GM19467 (cell line): ENCODE measurements around the gene DGKB.

ENCODE experiments used
- ATAC-seq: cut with Tn5 transposase; IDR thresholded peaks from one replicate; pipeline ENCODE4 v1.9.1; 2021; ENCODE audit warnings: mild to moderate bottlenecking, moderate library complexity; ENCODE audit not compliant: unreplicated experiment

Gene DGKB

DNA sequence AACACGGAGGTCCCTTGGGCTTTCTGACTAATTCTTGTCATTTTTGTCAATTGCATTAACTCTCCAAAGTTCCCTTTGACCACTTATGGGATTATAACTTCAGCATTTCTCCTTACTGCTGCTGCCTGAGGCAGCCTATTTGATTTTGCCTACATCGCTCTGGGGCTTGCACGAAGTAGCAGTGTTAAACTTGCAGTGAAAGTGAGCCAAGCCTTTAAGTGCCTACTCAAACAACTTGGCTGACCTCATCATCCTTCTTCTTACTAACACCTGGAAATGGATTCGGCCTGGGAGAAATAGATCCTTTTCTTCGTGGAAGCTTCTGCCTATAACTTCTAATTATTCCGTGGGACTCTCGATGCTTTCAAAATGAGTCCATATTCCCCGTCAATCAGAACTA, 76.6 kb downstream of the DGKB start:
- no peak for ATAC-seq

DNA sequence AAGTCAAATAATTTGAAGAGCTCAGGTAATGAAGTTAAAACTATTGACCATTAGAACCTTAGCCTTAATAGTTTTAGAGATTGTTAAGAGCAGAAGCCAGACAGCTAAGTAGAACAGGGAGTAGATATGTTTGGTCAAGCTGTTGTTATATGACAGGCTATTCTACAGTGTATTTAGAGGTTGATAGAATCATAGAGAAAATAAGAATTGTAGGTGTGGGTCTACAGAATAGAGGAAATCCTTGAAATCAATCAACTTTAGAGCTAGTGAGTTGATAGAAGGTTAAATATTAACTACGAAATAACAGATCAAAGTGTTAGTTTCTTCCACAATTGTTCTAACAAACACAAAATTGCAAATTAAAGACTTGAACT, 80.1 kb downstream of the DGKB start:
- ATAC-seq, result no peak

DNA sequence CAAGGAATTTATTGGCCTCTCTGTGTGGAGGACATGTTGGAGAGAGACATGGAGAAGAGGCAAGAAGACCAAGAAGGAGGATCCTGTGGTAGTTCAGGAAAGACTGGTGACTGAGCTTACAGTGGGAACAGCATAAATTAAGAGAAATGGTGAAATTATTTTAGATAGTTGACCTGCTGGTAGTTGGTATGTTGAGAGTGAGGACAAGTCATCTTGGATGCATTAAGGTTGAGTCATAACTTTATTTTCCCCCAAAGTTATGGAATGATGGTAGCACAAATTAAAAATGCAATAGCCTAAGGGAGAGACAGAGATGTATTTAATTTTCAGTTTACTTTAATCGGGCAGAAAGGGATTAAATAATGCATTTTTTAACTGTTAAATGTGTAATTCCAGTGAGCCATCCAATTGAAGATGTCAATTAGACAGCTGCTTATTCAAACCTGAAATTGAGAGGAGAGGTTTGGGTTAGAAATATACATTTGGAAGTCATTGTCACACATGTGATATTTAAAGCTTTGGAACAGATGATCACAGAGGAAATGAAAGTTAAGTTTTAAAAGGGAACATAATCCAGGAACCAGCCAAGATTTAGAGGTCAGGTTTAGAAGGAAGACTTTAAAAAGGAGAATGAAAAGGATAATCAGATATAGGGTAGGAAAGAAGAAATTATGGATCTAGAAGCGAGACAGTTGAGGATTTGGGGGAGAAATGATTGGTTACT, 80.6 kb downstream of the DGKB start:
- no peak for ATAC-seq

DNA sequence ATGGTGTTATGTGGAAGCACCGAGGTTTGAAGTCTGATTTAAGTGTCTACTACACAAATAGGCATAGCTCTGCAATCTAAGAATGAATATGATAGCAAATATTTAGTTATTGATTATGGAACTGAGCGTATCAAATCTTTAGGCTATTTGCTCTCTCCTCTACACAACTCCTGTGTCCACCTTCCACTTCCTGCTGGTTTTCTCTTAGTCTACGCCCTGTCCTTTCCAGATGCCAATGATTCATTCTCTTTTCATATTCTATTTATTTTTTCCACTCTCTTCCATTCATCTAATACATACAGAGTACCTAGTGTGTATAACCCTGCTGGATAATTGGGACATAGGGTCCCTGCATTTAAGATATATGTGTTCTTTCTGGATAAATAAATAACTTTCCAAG, 83.7 kb downstream of the DGKB start:
- no peak for ATAC-seq

DNA sequence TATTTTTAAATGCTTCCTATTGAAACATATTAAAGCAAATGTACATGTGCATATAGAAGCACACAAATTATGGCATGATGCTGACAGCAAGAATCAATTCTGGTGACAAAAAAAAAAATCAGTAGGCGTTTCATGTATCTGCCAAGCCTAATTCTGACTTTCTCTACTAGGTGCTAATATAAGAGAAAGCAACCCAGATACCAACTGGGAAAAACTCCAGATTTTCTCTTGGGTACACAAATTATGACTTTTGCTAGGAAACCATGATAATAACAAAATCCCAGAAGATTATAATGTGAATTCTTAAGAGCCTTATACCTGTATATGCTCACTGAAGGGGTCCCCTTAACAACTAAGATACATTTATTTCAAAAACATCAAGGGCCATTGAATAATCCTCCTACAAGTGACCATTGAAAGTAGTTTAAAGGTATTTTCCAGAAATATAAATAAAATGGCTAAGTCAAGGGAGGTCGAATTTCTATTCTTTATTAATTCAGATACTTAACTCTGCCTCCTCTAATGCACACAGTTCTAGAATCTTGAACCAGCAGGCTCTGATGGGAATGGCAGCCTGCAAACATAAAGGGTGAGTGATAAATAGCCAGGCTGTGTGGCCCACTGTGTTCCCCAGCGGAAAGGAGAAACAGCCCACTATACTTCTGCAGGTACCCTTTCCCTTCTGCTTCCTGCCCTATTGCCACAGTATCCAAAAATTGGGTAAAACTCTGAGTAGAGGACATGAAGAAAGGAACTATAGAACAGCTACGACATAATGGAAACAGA, 84.5 kb downstream of the DGKB start:
- no peak for ATAC-seq

DNA sequence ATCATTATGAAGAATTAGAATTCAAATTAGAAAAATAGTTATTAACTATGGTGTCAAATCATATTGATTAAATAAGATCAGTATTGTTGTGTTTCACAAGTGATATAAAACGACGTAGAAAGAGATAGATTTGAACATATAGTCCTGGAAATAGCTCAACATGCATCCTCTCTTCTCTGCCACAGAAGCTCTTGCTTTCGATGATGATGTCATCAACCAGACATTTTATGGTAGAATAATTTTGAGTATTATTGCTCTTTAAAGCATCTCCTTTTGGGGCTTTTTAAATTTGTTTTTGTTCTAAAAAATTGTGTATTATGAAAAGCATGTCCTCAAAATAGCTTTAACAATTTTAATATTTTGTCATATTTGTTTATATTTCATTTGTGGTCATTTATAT, 95.0 kb downstream of the DGKB start:
- no peak for ATAC-seq

DNA sequence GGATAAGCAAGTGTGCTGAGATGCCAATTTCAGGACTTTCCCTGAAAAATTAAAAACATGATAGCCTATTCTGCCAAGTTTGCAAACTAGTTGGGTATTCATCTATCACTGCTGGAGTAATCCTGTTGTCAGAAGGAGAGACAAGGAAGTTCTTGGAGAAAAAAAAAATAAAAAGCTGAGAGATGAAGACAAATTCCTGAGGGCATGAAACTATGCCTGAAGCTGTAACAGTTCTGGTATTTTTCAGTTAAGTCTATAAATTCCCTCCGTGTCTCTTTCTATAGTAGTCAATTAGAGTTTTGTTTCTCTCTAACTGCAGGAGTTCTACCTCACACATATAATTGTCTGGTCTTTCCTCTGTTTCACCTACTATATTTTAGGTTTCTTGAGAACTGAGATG, 95.7 kb downstream of the DGKB start:
- ATAC-seq, result no peak

DNA sequence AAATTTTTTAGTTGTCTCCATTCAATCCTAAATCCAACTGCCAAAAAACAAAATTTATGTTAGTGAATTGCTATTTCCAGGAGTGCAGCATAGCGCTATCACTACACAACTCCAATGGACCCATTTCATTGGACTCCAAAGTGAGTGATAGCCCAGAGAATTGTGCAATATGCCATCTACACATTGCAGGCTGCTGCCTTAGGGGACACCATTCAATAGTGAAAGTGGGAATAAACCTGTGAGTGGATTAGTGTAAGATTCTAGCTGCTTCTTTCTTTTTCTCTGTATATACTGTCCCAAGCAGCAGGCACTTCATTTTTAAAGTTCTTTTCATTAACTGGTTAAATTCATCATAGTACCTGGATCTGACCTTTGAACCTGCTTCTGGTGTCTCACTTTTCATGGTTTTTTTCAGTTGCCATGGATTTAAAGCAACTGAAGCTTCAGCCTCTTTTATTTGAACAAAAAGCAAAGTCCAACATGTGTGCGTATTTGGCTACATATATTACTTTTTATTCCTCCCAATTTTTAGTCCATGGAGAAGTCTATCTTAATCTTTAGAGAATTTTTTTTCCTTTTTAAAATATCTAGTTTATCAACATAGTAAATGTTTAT, 97.3 kb downstream of the DGKB start:
- ATAC-seq, result no peak

DNA sequence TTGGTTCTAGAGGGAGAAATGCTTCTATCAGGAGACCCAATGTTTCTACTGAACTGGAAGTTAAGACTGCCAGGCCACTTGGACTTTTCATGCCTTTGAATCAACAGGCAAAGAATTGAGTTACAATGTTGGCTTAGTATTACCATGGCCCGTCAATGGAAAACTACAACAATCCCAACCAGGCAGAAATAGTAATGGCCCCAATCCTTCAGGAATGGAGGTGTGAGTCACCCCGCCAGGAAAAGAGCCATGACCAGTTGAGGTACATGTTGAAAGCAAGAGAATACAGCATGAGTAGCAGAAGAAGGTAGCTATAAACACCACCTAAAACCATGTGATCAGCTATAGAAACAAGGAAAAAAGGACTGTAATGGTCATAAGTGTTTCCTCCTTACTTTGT, 101.9 kb downstream of the DGKB start:
- ATAC-seq, result no peak

DNA sequence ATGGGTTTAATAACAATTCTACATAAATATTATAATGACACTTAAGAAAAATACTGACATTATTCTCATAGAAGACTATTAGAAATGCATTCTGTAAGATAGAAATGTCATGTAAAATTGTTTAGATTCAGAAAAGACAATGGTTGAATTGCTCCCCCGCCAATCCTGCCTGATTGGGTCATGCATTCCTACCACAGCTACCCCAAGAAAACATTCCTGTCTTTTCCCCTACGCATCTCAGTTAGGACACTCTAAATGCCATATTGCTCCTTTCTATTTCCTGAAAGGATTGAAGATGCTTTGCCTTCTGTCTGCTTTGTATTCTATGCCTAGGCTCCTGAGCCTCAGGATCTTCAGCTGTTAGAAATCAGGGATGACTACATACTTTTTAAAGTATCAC, 109.4 kb downstream of the DGKB start:
- ATAC-seq, result no peak

DNA sequence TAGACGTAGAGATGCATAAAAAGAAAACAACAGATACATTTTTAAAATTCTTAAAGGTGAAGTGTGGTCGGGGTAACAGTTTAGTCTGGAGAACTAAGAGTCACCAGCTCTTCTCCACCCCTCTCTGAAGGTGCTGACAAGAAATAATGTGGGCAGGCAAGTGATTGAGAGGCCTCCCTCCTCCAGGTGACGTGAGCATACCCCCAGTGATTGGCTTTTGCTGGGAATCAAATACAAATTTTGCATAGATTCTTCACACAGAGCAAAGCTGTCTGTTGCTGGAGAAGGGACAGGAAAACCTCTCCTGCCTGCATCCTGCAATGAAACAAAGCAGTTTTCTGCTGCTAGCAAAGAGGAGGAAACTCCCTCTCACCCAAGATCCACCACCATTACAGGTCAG, 115.0 kb downstream of the DGKB start:
- ATAC-seq, result no peak

DNA sequence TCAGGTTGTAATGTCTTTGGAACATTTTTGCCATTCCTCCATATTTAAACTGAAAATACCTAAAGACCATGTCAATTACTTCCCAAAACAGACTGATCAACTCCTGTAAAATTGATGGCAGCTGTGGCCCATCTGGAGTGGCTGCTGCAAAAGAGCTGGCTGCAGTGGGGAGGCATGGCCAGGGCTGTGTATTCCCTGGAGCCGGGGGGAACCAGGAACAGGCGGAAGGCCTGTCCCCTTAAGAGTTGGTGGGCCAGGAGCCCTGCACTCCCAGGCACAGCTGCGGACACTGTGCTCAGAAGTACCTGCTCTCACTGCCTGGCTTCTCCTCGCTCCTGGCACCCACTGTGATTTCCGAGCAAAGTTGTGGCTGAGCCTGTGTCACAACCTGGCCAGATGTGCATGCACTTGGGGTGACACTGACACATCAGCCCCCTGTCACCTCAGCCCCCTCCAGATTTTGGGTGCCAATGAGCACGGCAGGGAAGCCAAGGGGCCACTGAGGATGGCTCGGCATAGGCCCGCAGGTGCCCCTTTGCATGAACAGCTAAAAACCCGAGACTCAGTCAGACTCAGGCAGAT, 116.1 kb downstream of the DGKB start:
- no peak for ATAC-seq

DNA sequence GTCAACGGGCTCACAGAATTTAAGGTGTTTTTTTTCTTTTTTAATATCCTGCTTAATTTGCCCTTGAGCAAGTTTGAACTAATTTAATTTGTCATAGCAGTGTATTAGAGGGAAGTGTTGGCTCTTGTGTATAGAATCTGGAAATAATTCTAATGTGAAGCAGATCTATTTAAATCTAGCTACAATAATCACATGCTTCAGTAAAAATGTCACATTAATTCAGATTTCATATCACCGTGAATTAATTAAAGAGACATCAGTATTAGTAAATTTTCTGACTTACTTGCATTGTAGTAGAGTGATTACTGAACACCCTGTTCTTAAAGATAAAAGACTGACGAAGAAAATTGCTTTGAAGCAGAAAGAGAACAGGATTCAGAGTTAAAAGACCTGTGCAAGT, 124.7 kb downstream of the DGKB start:
- no peak for ATAC-seq

DNA sequence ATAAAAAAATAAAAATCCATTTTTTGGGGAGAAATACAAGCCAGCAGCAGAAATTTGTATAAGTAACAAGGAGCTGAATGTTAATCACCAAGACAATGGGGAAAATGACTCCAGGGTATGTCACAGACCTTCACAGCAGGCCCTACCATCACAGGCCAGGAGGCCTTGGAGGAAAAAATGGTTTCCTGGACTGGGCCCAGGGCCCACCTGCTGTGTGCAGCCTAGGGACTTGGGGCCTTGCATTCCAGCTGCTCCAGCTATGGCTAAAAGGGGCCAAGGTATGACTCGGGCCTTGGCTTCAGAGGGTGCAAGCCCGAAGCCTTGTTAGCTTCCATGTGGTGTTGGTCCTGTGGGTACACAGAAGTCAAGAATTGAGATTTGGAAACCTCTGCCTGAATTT, 126.3 kb downstream of the DGKB start:
- ATAC-seq, result no peak

DNA sequence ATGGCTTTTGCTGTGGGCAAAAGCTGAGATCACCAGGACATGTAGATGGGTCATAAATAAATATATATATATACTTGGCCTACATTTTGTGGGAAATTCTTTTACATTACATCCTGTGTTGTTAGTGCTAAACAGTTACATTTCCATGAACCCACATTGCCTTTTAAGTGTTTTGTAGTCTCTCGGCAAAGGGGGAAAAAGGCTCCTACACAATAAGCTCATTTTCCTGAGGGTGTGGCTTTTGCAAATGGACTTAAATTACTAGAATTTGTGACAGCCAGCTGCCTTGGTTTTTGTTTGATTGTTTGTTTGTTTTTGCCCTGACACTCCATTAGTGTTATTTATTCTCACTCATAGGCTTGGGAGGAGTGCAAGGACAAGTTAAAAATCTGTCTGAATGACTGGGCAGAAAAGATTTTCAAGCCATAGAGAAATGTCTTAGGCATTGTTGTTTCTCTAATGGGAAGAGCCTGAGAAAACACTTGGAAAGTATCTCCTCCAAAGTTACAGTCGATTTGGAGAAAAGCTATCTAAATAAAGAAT, 128.8 kb downstream of the DGKB start:
- ATAC-seq, result no peak

DNA sequence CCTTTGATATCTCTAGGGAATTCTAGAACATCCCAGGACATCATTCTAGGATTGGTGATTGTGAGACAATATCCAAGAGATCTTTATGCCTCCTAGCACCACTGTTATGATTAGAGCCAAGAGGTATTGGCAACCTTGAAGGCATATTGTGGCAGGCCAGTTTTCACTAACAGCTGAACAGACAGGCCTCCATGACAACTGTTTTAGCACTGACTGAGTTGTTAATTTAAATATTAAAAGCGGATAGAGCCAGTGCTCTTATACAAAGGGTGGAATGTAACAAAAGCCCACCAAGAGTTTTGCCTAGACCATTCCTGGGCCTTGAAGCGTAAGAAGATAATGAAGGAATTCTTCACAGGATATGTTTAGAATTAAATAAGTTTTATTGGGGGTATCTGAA, 131.9 kb downstream of the DGKB start:
- ATAC-seq, result no peak

DNA sequence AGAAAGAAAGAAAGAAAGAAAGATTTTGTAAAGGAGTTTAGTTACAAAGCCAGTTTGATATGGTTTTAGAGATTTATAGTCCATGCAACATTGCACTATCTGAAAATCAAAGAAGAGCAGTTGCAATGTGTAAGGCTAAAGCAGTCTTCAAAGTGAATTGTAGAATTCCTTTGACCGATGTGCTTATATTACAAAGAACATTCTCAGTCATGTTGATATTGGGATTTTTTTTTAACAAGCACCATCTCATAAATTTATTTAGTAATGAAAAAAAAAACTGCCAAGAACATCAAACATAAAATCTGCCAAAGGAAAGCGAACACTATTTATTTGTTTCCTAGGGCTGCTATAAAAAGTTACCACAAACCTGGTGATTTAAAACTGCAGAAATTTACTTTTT, 133.3 kb downstream of the DGKB start:
- no peak for ATAC-seq

DNA sequence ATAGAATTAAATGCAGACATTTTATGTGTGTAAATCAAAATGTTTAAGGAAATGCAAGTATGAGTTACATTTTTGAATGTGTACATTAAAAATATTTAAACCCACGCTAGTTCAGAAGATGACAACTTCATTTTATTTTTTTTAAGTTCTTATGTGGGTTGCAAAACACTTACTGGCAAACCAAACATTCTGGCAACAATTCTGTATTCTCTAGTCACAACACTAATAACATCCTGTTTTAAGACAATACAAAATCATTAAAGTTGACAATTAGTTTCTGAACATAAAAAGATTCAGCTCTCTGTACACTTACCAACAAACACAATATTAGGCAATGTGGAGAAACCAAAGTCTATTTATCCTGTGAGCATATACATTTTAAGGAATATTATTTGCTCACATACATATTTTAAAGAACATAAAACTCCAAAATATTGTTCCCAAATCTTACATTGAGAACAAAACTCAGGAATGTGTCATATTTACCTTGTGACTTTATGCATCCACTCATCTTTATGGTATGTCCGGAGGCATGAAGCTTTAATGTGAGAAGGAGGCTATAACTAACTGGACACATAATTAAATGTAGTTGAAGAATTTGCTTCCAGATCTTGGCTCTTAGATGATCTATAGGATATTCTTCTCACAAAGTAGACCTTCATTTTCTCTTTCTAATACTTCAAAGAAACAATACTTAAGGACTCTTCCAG, 134.7 kb downstream of the DGKB start:
- ATAC-seq, result no peak

DNA sequence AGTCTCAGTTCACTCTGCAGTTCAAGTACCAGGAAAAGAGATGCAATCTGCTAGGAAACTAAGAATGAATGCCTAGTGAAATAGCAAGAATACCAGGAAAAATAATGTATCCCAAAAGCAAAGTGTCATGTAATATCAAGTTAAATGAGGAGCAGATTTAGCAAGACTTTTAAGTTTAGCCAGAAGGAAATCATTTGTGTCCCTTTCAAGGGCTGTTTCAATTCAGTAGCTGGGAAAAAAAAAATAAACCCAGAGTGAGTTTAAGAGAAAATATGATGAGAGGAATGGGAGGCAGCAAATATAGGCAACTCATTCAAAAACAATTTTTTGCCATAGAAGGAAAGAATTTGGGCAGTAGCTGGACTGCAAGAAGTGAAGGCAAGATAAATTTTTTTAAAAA, 135.8 kb downstream of the DGKB start:
- no peak for ATAC-seq

DNA sequence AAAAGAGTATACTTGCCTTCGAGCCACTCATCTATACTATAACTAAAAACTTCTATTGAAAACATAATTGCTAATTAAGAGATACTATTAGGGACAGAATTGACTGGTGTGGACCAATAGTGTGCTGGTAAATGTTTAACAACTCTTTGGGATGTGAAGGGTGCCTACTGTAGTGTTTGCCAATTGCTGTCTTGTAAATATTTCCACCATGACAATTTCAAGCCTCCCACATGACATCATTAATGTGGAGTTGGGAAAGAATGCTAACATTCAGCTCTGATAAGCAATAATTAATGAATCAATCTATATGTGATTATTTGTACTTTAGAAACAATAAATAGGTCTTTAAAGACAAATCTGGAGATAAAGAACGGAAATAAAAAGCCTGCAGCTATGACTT, 136.8 kb downstream of the DGKB start:
- ATAC-seq, result no peak

DNA sequence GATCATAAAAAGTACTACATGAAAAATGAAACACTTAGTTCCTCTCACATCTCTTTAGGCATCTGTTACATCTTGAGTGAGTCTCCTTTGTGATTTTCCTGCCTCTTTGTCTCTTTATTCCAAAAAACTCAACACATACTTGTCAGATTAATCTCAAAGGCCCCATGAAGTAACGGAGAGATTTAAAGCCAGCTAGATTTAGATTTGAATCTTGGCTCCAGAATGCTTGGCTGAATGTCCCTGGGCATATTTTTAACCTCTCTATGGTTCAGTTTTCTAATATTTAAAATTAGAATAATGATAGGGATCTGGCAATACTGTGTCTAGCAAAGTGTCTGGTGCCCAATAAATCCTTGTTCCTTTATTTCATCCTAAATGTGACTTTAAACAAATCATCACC, 140.0 kb downstream of the DGKB start:
- no peak for ATAC-seq
